Myocyte (in vitro differentiated cells): ENCODE measurements around the gene ORMDL3. TPM values are rescaled to one million over a fixed set of nuclear protein-coding genes. Genes with fewer than 3 reads are reported as not detected.
A peak's percentile ranks its signal among the peaks of the same experiment; 100 is the strongest.
"Not testable (repeated sequence)": the region's sequence is repeated elsewhere in the genome, so short reads cannot be mapped to it uniquely, and the experiment has no call there.

Experiments used
- DNase-seq: peaks from one replicate; pipeline ENCODE4 v3.0.0-alpha.2; 2012; ENCODE audit warnings: low read depth
- total RNA-seq: library from RNA; depleted of rRNA; stranded (reverse); fragments of >200 nt; gene quantifications from 2 replicates; pipeline ENCODE4 v1.2.3, GENCODE V29; 2014

ORMDL3 gene
- total RNA-seq, 1 donor from 2014 or later, result 34.7 TPM

GRCh38 chr17:39925282-39926134 lies 1.9 kb downstream of the ORMDL3 start:
- DNase-seq, result no peak

- no peak for DNase-seq
These were observed 2.7 kb downstream of the ORMDL3 start for GRCh38 chr17:39924691-39925055.

GRCh38 chr17:39923836-39924690 lies 3.3 kb downstream of the ORMDL3 start:
- no peak for DNase-seq

- no peak for DNase-seq
These were observed 4.2 kb downstream of the ORMDL3 start for GRCh38 chr17:39923230-39923629.

- DNase-seq, result no peak
These were observed 5.4 kb downstream of the ORMDL3 start for GRCh38 chr17:39922006-39922405.

DNA sequence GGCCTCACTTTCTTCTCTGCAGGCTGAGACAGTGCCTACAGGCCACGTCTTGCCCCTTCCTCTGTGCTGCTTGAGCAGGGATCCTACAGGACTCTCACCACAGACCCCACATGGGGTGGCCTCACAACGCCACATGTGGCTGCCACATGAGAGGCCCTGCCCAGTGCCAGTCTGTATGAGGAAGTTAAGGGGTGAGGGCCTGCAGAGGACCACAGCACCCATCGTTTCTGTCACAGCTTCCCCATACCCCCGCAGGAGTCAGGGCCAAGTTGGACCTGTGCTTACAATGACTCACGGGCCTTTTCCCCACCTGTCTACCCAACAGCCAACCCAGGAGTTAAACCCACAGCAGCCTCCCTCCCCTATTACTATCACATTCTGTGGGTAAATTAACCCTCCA lies 6.1 kb downstream of the ORMDL3 start:
- peak; percentile 17 for DNase-seq

GRCh38 chr17:39920218-39921210 lies 6.9 kb downstream of the ORMDL3 start:
- no peak for DNase-seq

DNA sequence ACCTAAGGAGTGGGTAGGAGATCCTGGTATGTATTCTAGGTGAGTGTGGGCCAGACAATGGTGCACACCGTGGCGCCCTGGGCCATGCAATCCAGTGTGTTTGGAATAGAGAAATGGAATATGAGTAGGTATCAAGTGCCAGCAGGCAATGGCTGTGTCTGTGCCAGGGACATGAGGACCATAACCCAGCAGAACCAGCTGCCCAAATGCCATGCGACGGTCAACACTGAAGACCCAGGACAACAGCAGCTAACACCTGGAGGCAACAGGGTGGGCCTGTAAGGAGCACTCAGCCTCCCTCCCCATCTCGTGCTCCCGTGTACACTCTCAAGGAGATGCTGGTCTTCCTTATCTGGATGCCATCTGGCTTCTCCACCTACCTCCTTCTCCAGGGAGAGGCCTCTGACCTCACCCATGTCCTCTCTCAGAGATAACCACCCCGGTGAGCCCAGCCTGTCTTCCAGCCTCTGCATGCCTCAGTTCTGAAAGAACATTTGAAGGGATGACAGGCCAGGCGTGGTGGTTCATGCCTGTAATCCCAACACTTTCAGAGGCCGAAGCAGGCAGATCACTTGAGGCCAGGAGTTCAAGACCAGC lies 8.2 kb downstream of the ORMDL3 start:
- DNase-seq, result no peak

DNA sequence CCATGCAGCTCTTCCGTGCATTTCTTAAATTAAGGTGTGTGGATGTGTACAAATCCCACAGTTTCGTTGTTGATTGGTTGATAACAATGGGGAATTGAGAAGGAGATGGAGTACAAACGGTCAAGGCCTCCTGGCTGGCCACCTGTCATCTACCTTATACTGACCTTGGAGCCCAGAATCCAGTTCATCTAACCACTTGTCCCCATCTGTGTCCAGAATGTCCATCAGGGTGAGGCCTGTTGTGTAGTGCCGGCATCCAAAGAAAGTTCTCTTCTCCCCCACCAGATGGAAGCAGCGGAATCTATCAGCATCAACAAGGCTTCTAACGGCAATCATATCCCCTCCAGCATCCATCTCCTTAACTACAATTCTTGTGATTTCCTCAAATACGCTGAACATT lies 10.5 kb downstream of the ORMDL3 start:
- DNase-seq, result peak; percentile 11

DNA sequence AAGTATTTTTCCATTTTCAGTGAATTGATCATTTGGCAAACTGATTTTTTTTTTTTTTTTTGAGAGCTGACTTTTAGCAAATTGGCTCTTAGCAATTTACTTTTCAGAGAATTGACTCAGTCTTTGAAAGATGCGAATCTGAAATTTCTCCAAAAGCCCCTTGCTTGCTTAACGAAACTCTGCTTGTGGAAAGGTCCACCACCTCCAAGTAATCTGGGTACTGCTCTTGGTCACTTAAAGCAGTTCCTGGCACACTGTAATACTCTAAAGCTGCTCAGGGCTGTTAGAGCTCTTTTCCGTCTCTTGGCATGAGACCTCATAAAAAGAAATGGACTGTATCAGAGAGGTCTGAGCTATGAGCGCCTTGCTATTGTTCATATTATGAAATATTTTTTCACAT lies 11.8 kb downstream of the ORMDL3 start:
- no peak for DNase-seq

DNA sequence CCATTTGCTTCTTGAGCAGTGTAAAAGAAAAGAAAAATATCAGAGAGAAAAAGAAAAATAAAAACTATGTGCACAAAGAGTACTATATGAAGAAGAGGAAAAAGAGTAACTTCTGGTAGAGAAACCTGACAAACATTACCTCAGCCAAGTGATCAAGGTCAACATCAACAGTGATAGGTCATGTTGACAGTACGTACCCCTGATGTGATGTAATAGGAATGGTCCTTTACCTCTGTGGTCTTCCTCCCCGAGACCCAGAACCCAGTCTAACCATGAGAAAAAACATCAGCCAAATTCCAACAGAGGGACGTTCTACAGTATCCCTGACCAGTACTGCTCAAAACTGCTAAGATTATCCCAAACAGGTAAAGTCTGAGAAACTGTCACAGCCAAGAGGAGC lies 13.4 kb downstream of the ORMDL3 start:
- no peak for DNase-seq

DNA sequence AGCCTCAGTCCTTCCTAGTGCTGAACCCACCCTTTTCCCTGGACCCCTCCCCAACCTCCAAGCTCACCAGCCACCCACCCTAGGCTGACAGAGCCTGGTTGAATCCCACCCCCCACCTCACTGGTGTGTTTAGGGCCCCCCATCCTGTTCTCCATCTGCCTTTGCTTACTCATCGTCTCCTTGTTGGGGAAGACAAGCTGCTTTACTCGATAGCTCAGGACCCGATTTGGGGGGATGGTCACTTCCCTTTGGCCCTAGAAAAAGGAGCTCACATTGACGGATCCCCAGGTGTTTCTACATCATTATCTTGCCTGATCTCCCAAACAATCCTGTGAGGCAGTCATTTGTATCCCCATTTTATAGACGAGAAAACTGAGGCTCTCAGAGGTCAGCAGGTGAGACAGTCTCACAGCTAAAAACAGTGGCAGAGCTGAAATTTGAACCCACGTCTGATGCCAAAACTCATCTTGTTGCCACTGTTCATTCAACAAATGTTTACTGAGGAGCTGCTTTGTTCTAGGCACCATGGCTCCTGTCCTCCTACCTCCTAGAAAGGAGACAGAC lies 18.5 kb downstream of the ORMDL3 start:
- DNase-seq, result no peak

GRCh38 chr17:39904990-39905288 lies 22.5 kb downstream of the ORMDL3 start:
- DNase-seq, result peak; percentile 13

DNA sequence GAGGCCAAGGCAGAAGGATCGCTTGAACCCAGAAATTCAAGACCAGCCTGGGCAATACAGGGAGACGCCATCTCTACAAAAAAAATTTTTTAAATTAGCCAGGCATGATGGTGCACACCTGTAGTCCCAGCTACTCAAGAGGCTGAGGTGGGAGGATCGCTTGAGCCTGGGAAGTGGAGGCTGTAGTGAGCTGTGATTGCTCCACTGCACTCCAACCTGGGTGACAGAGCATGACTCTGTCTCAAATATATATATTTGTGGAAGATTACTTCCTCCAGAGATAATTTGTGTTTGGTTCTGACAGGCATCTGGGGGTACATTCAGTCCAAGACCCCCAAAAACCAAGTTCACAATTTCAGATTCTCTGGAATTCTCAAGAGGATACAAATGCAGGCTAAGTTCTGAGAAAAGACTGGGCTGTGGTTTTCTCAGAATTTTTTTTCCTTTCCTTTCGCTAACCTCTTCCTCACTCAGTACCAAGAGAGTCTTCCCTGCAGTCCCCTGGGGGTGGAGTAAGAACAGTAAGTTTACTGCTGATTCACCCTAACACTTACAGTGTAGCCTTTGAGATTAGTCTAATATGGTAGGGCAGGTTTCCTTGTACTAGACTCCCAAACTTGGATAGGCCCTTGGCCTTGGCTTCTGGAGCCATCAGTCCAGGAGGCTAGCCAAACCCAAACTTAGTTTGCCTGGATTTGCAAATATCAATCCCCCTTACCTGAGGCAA lies 24.1 kb downstream of the ORMDL3 start:
- peak; percentile 15 for DNase-seq

DNA sequence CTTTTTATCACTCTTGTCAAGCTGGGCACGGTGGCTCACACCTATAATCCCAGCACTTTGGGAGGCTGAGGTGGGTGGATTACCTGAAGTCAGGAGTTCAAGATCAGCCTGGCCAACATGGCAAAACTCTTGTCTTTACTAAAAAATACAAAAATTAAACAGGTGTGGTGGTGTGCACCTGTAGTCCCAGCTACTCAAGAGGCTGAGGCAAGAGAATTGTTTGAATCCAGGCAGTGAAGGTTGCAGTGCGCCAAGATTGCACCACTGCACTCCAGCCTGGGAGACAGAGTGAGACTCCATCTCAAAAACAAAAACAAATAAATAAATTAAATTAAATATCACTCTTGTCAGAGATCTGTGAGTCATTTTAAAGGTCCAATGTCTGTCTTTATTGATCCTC lies 25.4 kb downstream of the ORMDL3 start:
- not testable (repeated sequence) for DNase-seq

DNA sequence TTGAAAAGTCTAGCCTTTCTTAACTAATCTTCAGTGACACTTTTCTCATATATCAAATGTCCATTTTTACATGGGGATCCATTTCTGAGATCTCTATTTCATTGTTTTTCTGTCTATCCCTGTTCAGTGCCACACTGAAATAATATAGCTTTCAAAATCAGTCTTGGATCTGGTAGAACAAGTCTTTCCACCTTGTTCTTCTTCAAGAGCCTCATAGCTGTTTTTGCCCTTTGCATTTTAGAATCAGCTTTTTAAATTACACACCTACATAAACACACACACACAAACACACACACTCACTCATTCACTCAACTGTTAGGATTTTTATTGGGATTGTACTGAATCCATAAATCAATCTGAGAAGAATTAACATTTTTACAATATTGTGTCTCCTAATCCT lies 28.2 kb downstream of the ORMDL3 start:
- no peak for DNase-seq

DNA sequence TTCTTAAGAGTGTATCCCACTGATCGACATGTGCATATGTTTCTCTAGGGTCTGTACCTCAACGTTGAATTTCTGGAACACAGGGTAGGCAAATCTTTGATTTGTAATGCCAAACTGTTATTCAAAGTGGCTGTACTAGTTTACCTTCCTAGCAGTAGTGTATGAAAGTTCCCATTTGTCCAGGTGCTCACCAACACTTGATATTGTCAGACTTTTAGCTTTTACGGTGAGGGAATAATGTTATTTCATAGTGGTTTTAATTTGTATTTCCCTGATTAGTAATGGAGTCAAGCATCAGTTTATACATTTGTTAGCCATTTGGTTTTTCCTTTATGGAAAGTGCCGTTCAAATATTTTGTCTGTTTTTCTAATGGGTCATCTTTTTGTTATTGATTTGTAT lies 29.3 kb downstream of the ORMDL3 start:
- no peak for DNase-seq

DNA sequence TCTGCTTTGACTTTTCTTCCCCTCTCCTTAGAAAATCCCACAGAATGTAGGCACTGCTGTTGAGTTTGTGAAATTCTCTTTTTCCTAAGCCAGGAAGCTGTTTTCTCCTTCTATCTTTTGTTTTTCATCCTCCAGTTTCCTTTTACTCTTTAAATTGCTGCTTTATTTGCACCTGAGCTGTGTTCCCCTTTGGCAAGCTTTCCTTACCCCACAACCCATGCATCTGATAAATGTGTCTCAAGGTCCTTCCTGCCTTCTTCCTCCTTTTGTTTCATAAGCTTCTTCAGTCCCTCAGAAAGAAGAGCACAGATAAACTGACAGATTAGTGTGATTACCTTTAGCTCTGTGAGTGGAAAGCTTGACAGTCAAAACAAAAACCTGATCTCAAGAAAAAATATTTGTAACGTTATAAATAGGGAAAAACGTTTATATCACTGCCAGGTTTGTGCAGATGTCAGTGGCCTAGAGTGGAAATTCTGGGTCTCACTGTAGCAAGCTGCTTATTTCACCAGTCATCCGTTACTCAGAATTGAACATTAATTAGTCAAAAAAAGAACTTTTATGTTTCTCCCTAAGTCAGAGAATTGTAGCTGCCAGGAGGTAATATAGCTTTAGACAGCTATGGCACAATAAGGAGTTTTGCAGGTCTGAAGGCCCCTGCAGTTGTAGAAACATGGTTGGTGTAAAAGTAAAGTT lies 32.6 kb downstream of the ORMDL3 start:
- DNase-seq, result no peak

DNA sequence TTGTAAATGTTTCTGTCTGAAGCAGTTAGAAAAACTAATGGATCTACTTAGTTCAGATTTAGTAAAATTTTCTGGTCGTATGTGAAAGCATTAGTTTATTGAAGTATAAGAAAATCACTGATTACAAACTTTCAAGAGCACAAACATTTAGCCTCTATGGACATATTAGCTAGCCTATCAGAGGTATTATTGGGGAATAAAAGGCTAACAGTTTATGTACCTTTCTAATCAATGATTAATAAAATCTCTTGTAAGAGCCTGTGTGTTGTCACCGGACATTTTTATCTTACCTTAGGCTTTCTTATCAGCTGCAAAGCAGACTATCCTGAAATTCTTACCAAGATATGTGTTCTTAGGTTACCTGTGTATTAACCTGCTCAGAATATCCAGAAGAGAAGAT lies 38.2 kb downstream of the ORMDL3 start:
- DNase-seq, result no peak
